ENCODE data around the gene CHD9NB.
"Not testable (repeated sequence)": the region's sequence is repeated elsewhere in the genome, so short reads cannot be mapped to it uniquely, and the experiment has no call there.

The CHD9NB gene

DNA sequence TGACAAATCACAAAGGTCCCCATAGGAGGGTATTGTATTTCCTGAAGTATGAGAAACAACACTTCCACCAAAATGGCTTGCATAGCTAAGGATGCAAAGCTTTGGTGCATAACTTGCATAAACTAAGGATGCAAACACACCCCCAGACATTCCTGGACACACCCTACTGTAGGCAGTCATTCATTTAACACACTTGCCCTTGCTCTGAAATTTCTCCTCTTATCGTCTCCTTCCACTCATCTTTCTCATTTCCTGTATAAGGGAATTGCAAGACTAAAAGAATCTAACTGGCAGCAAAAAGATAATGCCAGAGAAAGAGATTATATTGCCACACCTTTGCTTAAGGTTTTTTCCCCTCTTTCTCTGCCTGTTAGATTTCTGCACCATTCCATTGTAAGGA is 30.4 kb upstream of the CHD9NB start:
- DNase-seq: no peak

DNA sequence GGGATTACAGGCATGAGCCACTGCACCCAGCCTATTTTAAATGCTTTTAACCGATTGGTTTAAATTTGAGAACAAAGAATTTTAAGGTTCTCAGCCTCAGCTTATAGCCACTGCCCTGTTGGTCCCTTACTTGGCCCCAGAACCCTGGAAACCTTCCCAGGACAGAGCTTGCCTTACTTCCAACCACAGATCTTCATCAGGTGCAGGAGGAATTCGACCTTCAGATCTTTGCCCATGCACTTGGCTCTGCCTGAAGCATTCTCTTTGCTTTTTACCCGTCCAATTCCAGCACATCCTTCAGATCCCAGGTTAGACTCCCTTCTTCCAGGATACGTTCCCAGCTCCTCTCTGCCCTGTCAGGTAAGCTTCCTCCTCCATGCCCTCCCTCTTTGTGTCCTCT is 29.8 kb upstream of the CHD9NB start:
- DNase-seq: no peak

DNA sequence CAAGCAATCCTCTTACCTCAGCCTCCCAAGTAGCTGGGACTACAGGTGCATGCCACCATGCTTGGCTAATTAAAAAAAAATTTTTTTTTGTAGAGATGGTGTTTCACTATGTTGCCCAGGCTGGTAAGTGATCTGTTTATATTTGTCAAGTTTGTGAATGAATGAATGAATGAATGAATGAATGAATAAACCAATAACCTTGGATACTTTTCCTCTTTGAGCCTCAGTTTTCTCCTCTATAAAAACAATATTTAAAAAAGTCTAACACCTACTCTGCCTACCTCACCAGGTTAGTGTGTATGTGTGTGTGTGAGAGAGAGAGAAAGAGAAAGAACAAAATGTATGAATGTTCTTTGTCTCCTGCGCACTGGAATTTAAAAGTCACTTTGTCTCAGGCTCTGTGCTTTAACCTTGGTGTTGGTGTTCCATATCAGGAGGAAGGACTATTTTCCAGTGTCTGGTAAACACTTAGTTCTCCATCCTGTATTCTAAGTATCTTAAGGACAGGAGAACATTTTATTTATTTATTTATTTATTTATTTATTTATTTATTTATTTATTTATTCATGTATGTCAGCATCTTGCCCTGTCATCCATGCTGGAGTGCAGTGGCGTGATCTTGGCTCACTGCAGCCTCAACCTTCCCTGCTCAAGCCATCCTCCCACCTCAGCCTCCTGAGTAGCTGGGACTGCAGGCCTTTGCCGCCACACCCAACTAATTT is 29.1 kb upstream of the CHD9NB start:
- DNase-seq: no peak

DNA sequence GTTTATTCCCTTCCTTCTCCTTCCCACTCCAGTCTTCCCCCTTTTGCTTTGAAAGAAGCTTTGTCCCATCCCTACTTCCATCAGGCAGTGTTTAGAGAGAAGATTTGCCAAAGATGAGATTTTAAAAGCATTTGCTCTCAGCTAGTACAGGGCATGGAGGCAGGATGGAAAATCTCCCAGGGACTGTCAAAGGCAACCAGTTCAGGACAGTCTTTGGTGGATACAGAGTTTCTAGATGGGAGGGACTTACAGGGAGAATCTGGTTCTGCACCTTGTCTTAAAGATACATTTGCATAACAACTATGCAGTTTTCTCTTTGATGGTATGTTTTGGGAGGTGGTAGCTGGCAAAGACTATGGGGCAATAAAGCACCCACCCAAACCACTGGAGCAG is 28.3 kb upstream of the CHD9NB start:
- DNase-seq: no peak

DNA sequence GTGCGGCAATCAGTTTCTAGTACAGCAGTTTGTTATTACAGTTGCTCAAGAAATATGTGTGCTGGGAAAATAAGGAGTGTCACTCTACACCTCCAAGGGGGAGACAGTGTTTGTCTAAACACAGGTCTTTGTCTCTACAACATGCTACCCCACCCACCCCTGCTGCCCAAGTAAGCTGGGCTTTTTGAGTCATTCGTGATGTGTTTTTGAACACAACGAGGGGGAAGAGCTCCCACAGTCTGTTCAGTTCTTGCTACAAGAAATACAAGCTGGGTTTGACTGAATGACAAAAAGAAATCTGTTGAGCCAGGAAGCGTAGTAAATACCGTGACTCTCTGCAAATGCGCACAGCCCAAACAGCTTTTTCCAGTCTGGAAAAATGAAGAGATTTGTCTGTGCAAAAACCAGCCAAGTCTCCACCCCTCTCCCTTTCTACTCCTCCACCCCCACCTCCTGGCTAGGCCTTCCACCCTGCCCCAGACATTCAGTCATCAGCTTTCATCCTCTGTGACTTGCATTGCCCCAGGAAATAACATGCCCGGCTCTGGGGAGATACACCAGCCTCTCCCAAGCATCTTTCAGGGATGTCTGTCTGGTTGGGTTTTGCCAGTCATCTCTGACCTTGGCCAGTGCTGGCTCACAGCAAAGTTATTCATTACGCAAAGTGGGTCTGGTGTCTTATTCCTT is 27.8 kb upstream of the CHD9NB start:
- DNase-seq: no peak

DNA sequence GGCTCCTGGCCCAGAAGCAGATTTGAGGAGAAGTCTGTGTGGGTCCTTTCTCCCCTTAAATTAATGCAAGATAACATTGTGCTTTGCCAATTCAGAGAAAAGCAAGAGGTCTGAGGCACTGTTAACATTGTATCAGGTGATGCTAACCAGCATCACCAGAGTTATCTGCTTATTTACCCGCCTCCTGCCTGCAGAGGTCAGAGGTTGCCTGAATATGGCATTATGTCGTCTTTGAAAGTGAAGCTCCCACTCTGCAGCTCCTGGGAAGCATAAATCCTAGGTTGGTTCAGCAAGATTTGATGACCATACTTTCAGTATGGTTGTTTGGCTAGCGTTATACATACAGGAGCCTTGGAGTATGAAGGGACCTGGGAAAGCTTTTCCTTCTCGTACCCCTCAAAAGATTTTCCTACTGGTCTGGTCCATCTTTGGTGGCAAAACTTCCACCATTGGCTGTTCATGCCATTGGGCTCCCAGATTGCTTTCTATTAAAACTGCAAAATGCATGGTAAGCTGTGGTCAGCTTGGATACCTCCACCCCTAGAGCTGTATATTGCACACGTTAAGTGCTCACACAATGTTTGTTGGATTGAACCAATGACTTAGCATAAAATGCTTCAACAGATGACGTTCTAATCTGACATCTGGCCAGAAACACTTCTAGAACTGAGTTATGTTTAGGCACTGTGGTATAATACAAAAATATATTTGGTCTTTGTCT is 26.2 kb upstream of the CHD9NB start:
- DNase-seq: peak; percentile 14

DNA sequence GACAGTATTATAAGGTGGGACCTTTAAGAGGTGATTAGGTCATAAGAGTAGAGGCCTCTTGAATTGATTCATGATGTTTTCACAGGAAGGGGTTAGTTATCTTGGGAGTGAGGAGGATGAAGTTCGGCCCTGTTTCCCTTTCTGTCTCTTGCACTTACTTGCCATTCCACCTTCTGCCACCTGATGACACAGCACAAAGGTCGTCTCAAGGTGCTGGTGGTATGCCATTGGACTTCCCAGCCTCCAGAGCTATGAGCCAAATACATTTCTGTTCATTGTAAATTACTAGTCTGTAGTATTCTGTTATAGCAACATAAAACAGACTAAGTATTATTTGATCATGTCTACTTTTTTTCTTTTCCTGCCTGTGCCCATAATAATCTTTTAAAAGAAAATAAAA is 25.6 kb upstream of the CHD9NB start:
- DNase-seq: no peak

DNA sequence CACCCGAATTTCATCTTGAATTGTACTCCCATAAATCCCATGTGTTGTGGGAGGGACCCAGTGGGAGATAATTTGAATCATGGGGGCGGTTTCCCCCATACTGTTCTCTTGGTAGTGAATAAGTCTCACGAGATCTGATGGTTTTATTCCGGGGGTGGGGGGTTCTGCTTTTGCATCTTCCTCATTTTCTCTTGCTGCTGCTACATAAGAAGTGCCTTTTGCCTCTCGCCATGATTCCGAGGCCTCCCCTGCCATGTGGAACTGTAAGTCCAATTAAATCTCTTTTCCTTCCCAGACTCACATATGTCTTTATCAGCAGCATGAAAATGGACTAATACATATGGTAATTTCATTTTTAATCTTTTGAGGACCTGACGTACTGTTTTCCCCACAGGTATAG is 22.8 kb upstream of the CHD9NB start:
- not testable (repeated sequence) for DNase-seq

DNA sequence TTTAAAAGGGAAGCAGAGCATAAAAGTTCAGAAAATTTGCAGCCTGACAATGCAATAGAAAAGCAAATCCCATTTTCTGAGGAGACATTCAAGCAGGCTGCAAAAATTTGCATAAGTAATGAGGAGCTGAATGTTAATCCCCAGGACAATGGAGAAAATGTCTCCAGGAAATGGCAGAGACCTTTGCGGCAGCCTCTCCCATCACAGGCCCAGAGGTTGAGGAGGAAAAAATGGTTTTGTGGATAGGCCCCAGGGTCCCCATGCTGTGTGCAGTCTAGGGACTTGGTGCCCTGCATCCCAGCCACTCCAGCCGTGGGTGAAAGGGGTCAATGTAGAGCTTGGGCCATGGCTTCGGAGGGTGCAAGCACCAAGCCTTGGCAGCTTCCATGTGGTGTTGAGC is 21.6 kb upstream of the CHD9NB start:
- DNase-seq: not testable (repeated sequence)

DNA sequence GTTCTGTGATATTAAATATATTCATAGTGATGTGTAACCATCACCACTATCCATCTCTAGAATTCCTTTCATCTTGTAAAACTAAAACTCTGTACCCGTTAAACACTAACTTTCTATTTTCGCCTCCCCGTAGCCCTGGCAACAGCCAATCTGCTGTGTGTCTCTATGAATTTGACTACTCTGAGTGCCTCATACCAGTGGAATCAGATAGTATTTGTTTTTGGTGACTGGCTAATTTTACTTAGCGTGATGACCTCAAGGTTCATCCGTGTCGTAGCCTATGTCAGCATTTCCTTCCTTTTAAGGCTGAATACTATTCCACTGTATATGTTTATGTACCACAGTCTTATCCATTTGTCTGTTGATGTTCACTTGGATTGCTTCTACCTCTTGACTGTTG is 20.3 kb upstream of the CHD9NB start:
- no peak for DNase-seq

DNA sequence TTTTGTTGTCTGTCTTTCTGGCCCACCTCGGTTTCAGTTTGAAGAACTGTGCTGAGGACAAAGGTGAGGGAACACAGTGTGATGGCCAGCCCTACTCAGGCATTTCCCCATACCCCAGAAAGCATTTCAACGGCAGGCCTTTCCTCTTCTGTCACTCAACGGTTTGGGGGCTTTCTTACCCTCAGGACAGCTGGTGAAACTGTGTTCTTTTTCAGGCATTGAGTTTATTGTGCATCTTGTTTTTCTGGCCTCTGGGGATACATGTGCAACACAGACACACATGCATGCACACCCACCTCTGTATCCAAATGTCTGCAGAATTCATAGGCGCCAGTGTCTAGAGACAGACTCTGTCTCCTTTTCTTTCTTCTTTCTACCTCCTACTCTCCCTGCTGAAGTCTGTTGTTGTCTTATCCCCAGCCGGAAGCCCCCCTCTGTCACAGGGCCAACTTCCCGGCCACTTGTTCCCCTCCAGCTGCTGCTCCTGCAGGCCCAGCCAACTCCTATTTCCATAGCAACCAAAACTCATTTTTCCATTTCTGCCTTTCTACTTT is 19.1 kb upstream of the CHD9NB start:
- DNase-seq: no peak

DNA sequence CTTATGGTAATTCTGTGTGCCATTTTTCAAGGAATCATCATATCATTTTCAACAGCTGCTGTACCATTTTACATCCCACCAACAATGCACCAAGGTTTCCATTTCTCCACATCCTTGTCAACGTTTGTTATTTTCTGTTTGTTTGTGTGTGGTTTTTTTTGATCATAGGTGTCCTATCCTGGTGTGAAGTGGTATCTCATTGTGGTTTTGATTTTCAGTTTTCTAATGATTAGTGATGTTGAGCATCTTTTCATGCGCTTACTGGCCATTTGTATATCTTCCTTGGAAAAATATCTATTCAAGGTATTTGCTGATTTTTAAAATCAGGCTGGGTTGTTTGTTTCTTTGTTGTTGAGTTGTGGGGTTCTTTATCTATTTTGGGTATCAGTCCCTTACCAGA is 17.1 kb upstream of the CHD9NB start:
- DNase-seq: no peak

DNA sequence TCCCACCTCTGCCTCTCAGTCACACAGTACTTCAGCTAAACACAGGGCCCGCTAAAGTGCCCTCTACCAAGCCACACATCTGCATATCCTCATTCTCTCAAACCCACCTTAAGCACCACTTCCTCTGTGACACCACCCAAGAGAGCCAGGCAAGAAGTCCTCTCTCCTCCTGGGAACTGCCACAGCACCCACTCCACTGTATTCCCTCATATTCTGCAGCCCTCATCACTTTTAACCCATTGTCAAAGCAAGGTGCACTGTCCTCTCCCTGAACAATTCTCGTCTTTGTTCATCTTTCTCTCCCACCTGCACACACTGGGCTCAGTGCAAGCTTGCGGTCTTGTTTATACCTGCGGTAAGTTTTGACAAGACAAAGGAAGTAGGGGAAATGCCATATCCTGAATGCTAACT is 15.7 kb upstream of the CHD9NB start:
- DNase-seq: no peak

DNA sequence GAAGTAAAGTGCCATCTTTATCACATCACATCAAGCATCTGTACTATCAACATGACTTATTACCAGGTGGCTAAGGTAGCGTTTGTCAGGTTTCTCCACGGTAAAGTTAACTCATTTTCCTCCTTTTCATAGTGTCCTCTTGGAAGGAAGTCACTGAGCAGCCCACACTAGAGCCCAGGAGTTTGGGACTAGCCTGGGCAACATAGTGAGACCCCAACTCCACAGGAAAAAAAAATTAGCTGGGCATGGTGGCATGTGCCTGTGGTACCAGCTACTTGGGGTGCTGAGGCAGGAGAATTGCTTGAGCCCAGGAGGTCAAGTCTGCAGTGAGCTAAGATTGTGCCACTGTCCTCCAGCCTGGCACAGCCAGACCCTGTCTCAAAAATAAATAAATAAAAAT is 15.0 kb upstream of the CHD9NB start:
- no peak for DNase-seq

DNA sequence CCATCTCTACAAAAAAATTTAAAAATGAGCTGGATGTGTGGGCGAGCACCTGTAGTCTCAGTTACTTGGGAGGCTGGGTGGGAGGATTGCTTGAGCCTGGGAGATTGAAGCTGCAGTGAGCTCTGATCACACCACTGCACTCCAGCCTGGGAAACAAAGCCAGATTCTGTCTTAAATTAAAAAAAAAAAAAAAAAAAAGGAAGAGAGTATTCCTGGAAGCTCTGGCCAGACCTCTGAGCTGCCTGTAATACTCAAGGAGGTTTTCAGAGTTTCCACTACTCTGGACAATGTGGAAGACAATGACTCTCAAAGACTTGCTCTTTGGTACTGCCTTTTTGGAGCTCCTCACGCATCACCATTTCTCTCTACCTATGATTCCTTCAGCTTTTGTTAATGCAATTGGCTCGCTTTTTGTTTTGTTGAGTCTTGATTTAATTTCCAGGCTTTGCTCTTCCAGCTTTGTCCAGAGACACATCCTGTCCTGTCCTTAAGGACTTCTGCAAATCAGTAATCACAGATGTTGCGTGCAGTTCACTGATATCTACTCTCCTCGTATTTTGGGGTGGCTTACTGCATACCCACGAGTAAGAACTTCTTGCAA is 12.9 kb upstream of the CHD9NB start:
- no peak for DNase-seq

DNA sequence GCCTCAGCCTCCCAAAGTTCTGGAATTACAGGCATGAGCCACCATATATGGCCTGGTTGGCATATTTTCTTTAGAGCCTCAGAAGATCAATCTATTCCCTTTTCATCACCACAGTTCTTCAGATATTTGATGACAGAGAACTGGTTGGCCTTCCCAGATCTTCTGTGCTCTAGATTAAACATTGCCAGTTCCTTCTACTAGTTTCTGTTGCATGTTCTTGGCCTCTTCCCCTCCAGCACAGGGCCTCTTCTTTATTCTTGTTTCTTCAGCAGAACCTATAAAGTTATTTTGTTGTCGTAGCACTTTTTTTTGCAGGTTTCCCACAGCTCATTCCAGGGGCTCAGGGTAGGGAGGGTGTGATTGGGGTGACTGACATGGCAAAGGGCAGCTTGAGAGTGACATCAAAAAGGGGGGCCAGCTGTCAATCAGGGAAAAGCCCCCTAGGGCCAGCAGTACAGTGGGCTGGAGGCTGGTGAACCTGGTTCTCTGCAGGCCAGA is 11.4 kb upstream of the CHD9NB start:
- DNase-seq: no peak

DNA sequence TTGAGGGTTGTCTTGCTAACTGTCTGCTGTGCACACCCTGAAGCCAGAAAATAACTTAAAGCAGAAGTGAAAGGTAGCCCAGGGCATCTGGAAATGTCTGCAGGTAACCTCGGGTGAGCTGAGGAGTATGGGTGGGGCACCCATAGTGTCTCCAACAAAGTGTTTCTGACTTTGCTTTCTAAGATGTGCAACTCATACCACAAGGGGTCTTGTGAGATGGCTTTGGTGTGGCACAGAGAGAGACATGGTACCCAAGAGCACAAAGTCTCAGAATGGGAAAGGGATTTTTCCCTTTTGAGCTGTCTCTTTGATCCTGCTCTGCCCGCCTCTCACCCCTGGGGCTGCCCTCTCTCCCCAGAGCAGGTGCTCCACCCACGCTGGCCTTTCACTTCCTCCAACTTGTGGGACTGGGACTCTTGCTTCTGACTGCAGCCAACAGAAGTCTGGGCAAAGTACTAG is 9.0 kb upstream of the CHD9NB start:
- DNase-seq: no peak

DNA sequence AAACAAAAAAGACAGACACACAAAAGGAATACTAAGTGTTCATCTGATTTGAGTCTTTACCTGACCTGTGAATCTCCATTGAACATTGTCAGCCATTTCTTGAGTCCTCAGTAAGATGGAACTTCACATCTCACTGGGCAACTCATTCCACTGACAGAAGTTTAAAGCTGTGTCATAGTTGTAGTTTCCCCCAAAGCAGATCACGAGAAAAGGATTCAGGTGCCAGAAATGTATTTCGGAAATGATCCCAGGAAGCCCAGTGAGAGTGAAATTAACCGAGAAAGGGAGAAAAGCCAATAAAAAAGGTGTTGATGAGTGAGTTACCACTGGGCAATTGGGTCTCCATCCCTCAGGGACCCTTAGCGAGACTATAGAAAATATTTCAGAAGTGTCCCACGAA is 8.6 kb upstream of the CHD9NB start:
- no peak for DNase-seq

DNA sequence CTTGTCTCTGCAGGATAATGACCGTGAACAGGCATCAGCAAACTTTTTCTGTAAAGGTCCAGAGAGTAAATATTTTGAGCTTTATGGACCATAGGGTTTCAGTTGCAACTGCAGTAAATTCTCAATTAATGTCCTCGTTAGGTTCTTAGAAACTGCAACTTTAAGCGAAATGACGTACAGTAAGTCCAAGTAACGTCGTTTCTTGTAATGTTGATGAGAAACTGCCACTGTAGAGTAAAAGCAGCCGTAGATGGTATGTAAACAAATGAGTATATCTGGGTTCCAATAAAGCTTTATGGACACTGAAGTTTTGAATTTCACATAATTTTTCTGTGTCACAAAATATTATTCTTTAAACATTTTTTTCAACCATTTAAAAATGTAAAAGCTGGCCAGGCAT is 7.0 kb upstream of the CHD9NB start:
- no peak for DNase-seq

DNA sequence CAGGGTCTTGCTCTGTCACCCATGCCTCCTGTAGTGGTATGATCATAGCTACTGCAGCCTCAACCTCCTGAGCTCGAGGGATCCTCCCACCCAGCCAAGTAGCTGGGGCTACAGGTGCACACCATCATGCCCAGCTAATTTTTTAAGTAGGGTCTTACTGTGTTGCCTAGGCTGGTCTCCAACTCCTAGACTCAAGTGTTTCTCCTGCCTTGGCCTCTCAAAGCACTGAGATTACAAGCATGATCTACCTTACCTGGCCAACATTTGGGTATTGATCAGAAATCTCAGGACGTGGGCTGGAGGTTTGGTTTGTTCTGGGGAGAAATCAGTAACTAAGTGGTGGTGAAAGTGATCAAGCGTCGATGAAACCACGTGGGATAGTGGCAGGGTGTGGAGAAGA is 6.2 kb upstream of the CHD9NB start:
- DNase-seq: no peak

DNA sequence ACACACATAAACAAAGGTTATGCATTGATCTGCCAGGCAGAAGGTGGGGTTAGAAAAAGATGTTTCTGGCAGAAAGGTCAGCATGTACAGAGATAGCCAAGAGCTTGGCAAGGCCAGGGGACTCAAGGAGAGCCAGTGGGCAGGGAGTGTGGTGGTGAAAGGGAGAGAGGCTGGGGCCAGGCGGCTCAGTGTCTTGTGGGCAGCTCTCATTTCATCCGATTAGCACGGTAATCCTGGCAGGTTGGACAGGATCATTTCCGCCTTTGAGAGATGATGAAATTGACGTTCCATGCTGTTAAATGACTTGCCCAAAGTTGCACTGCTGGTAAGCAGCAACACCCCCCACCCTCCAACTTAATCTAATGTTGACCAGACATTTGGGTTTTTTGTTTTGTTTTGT is 5.7 kb upstream of the CHD9NB start:
- no peak for DNase-seq

DNA sequence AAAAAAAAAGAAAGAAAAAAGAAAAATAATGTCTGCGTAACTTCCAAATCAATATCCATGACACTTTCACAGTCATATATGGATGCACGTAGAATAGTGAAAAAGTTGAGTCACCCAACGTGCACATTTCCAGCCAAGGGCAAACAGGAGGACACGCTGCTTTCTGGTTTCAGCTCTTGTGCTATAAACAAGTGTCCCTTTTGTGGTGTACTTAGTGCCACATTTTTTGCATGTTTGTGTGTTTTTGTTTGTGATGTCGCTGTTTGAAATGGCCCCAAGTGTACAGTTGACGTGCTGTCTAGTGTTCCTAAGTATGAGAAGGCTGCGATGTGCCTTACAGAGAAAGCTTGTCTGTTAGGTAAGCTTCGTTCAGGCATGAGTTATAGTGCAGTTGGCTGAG is 5.0 kb upstream of the CHD9NB start:
- no peak for DNase-seq

DNA sequence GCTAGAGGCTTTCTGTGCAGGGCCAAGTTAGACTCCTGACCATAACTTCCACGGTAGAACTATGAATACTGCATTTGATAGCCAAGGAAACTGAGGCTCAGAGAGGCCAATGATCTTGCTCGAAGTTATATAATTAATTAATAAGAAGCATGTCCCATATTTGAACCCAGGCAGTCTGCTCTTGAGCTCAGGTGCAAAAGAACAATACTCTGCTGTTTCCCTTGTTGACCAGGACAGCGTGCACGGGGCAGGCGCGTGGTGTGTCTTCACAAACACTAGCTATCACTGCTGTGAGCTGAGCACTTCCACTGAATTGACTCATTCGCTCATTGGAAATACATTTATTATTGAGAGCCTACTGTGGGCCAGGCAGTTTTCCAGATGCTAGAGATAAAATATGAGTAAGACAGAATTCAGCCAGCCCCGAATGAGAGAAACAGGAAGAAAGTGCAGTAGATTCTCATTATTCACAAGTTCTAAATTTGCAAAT is 3.7 kb upstream of the CHD9NB start:
- DNase-seq: no peak

Data from NCI-H2227 treated with DMSO at 0.1 percent for 48 hours (cell line).